Thyroid gland (tissue), 4 donors: ENCODE measurements around the gene DRC3.

Experiments
- CTCF ChIP-seq, 6 experiments: fragments of 200-600 bp in 3 of 6; fragments of 450-650 bp in 3 of 6; sonication (generic) in 3 of 6; IDR thresholded peaks; one replicate each; pipeline ENCODE4 v1.5.1; 2016 to 2019; ENCODE audit warnings: antibody characterized with exemption in 6 of 6, mild to moderate bottlenecking in 2 of 6, inconsistent platforms in 1 of 6, moderate library complexity in 1 of 6
- POLR2A ChIP-seq, 2 donors: fragments of 450-650 bp; IDR thresholded peaks; one replicate each; pipeline ENCODE4 v1.6.1; 2017; ENCODE audit warnings: antibody characterized with exemption in 2 of 2, mild to moderate bottlenecking in 2 of 2, moderate library complexity in 1 of 2

- TF ChIP-seq CTCF (IDR thresholded peaks at IDR 0.05): no peak
- no peak for TF ChIP-seq POLR2A (IDR thresholded peaks at IDR 0.05)
Measured at GRCh38 chr17:18006495-18007239, 34.0 kb downstream of the DRC3 start.
